GM18505 (cell line): ENCODE results near the gene PSPC1.
"Not testable (repeated sequence)": the region's sequence is repeated elsewhere in the genome, so short reads cannot be mapped to it uniquely, and the experiment has no call there.

ENCODE experiments used
- ATAC-seq: cut with Tn5 transposase; IDR thresholded peaks from one replicate; pipeline ENCODE4 v1.9.1; 2021; ENCODE audit not compliant: unreplicated experiment
- POLR2A ChIP-seq: IDR thresholded peaks from 4 replicates; pipeline ENCODE4 v1.6.1; 2011; ENCODE audit warnings: borderline replicate concordance; ENCODE audit not compliant: insufficient read depth, insufficient read length; ENCODE audit errors: extremely low read depth

The PSPC1 gene, protein sequence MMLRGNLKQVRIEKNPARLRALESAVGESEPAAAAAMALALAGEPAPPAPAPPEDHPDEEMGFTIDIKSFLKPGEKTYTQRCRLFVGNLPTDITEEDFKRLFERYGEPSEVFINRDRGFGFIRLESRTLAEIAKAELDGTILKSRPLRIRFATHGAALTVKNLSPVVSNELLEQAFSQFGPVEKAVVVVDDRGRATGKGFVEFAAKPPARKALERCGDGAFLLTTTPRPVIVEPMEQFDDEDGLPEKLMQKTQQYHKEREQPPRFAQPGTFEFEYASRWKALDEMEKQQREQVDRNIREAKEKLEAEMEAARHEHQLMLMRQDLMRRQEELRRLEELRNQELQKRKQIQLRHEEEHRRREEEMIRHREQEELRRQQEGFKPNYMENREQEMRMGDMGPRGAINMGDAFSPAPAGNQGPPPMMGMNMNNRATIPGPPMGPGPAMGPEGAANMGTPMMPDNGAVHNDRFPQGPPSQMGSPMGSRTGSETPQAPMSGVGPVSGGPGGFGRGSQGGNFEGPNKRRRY

DNA sequence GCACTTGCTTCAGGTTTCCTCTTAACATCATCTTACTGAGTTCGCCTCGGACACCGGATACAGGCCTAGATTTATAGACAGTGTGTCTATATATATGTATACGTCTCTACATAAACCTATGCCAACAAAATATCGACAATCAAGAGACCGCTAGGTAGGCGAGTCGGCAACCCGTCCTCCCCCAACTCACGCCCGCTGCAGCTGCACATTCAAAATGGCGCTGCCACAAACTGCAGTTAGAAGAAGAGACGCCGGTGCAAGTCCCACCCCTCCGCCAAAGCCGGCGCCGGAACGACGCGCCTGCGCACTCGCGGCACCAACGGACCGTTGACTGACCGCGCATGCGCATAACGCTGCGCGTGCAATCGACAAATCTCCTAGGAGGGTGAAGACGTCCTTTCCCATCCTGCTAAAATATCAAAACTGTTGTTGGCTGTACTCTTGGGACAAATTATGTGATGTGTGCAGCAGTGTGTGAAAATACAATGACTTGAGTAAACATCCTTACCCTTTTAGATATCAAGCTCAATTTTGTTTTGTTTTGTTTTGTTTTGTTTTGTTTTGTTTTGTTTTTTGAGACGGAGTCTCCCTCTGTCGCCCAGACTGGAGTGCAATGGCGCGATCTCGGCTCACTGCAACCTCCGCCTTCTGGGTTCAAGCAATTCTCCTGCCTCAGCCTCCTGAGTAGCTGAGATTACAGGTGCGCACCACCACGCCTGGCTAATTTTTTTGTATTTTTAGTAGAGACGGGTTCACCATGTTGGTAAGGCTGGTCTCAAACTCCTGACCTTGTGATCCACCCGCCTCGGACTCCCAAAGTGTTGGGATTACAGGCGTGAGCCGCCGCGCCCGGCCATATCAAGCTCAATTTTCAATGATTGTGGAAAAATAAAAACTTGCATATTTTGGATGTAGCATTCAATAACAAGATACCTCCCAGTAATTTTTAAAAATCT is at the start of gene PSPC1:
Gene PSPC1, minus strand, starts transcription at position 219 of the 956 bp plus-strand sequence. Its CDS starts 188 bp downstream, at position 31.
- TF ChIP-seq POLR2A: peak; percentile 95
- peak; percentile 91 for ATAC-seq

DNA sequence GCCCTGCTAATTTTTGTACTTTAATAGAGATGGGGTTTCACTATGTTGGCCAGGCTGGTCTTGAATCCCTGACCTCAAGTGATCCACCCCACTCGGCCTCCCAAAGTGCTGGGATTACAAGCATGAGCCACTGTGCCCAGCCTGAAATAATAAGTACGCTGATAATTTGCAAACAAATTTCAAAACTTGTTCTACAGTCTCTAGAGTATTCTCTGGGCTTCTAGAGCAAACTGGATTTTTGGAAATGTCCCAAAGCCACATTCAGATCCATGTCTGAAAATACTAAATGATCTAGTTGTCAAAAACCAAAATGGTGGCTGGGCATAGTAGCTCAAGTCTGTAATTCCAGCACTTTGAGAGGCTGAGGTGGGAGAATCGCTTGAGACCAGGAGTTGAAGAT is 39.9 kb upstream of the PSPC1 start:
- TF ChIP-seq POLR2A: no peak
- no peak for ATAC-seq

DNA sequence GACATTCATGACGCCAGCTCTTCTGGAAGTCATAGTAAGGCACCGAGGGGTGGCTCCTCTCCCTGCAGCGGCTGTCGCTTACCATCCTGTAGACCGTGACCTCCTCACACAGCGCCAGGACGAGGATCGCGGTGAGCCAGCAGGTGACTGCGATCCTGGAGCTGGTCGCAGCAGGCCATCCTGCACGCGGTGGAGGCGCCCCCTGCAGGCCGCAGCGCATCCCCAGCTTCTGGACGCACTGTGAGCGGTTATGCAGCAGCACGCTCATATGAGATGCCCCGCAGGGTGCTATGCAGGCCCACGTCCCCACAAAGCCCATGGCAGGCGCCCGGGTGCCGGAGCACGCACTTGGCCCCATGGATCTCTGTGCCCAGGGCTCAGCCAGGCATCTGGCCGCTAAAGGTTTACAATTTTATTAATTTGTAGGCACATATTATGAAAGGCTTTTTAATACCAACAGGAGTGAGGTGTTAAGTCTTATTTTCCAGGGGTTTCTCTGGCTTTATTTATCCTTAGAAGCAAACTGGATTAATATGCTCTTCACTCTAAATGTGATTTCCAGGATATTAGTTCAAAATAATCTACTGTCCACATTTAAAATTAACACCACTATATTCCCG is 35.6 kb upstream of the PSPC1 start:
- no peak for TF ChIP-seq POLR2A
- no peak for ATAC-seq

DNA sequence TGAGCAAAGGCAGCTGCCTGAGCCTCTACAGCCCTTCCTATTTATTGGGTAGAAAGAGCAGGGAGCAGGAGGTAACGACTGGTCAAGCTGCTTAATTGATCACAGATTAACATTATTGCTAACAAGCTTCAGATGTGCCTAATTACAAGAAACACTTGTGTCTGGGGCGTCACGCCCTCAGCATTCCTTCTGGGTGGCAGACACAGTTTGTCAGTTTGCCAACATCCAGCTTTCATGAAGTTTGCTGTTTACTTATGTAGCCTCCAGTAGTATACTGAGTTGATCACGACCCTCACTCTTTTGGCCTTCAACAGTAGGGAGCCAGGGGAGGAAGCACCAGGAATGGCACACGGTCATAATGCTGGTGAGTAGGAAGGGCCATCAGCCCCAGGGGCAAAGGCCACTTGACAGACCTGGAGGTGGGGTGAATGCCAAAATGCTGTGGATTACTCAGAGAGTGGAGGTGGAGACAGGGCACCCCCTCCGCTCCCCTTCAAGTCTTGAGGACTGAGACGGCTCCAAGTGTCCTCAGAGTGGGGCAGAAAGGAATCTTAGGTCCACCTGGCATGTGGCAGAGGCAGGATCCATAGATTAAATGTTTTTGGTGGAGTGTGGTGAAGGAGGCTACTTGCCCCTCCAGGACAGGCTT is 34.9 kb upstream of the PSPC1 start:
- TF ChIP-seq POLR2A: no peak
- ATAC-seq: no peak

DNA sequence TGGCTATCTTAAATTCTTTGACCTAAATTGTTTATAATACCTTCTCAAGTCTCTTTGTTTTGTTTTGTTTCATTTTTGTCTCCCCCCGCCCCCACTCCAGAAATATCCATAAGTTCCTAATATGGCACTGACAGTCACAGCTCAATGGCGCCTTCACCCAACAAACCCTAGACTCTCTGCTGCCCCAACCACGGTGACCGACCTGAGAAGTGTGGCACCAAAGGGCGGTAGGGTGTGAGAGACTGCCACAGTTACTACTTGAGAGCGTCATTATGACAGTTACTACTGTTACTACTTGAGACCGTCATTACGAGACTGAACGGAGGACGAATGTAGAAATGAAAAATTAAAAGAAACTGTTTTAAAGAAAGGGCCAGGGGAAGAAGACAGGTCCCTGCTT is 34.4 kb upstream of the PSPC1 start:
- TF ChIP-seq POLR2A: no peak
- ATAC-seq: no peak

DNA sequence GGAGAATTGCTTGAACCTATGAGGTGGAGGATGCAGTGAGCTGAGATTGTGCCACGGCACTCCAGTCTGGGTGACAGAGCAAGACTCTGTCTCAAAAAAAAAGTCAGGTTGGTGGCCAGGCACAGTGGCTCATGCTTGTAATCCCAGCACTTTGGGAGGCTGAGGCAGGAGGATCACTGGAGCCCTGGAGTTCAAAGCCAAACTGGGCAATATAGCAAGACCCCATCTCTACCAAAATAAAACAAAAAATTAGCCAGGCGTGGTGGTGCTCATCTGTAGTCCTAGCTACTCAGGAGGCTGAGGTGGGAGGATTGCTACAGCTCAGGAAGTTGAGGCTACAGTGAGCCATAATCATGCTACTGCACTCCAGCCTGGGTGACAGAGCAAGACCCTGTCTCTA is 33.1 kb upstream of the PSPC1 start:
- ATAC-seq: not testable (repeated sequence)

DNA sequence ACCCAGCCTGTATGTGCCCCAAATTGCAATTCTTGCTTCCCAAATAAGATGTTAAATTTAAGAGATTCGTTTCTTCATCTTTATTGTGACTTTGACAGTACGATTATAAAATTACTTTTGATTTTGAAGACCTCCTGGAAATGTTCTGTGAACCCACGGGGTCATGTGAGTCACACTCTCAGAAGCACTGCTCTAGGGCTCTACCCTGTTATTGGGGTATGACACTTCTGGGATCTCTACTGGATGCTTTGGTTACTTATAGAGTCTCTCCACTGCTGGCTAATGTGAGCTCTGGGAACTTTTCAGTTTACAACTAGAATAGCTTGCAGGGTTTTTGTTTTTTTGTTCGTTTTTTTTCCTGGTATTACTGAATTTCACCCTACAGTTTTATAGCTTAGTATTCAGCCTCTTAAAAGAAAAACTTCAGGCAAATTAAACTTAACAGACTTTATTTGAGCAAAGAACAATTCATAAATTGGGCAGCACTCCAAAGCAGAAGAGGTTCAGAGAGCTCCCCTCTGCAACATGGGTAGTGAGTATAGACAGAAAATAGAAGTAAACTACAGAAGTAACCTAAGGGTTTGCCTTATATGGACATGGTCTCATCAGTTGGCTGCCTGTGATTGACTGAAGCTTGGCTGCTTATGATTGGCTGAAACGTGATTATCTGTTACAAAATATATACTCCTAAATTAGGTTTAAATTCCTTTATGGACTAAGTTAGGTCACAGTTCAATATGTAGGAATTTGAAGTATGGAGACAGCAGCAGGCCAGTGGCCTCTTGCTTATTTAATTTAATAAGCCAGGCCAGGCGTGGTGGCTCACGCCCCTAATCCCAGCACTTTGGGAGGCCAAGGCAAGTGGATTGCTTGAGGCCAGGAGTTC is 28.5 kb upstream of the PSPC1 start:
- TF ChIP-seq POLR2A: no peak
- ATAC-seq: no peak

DNA sequence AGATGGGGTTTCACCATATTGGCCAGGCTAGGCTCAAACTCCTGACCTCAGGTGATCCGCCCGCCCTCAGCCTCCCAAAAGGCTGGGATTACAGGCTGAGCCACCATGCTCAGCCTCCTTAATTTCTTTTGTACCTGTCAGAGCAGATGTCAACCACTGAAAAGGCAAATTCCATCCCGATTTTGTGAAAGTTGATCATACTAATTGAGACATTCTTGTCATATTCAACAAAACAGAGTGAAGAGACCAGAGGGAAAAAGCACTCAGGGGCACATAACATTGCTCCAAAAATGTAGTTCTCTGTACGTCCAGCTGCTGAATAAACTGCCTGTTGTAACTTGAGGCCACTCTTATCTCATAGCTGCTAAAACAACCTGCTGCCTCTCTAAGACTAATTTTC is 27.4 kb upstream of the PSPC1 start:
- ATAC-seq: no peak
- no peak for TF ChIP-seq POLR2A

DNA sequence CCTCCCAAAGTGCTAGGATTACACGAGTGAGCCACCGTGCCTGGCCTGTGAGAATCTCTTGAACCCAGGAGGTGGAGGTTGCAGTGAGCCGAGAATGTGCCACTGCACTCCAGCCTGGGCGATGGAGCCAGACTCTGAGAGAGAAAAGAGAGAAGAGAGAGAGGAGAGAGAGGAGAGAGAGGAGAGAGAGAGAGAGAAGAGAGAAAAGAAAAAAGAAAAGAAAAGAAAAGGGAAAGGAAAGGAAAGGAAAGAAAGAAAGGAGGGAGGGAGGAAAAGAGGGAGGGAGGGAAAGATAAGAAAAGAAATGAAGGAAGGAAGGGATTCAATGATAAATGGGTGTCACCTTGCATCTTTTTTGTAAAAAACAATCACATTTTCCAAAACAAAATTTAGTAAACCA is 23.0 kb upstream of the PSPC1 start:
- no peak for TF ChIP-seq POLR2A

DNA sequence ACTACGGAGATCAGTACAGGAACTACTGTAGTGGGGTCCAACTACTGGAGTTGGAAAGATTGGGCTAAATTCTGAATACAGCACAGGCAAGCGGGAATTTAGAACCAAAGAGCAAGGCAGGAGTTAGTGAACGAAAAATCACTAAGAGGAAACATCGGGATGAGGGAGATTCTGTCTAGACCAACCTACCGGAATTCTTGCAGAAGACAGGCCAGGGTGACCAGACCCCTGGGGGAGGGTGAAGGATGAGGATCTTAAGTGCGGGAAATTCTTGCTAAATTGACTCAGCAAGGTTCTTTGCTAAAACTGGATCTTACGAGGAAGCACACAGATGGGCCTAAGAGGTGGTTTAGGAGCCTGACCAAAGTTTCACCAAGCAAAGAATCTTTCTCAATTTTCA is 13.2 kb upstream of the PSPC1 start:
- ATAC-seq: no peak
- no peak for TF ChIP-seq POLR2A

More for the DNA sequence above, 23.0 kb upstream of the PSPC1 start:
- ATAC-seq: no peak

DNA sequence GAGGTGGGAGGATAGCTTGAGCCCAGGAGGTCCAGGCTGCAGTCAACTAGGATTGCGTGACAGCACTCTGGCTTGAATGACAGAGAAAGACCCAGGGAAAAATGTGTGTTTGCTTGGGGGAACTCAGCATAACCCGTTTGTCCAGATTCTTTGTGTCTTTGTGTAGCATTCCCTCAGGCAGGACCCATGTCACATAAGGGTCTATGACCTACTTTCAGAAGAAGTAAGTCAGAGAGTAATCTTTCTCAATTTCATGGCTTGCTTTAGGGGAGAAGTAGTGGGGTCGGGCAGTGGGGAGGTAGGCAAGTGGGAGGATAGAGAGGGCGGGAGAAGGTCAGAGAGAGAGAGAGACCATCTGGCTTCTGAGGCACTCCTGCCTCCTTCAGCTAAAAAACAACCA is 11.9 kb upstream of the PSPC1 start:
- ATAC-seq: no peak
- no peak for TF ChIP-seq POLR2A
